ENCODE results near the gene SAV1. TPM values are rescaled to one million over a fixed set of nuclear protein-coding genes. Genes with fewer than 3 reads are reported as not detected.
"Not testable (repeated sequence)": the region's sequence is repeated elsewhere in the genome, so short reads cannot be mapped to it uniquely, and the experiment has no call there.

The SAV1 gene
- total and polyA plus RNA-seq, 2 donors (not counting 1 experiment from before 2014, with no cell fraction given) = 22.4 to 36.1 TPM

- Histone ChIP-seq H3K9me3 (ENCODE audit: control extremely low read depth in 1 of 3, control insufficient read depth in 2 of 3, insufficient read depth in 1 of 3, low read length in 2 of 3) (no peaks in the 10 kb centered on the region), H3K27ac (ENCODE audit: low read length in 2 of 2) (peak overlapping the region; percentile 83 to 91), H3K4me2 (replicated peaks; ENCODE audit: low read depth, low read length, poor library complexity, severe bottlenecking) (peak overlapping the region; percentile 88), H3K4me1 (ENCODE audit: control insufficient read depth in 2 of 2, insufficient read depth in 2 of 2, low read length in 2 of 2) (peaks cover 22 to 42% of the 10 kb centered on the region in 2 donors), H3K27me3 (replicated peaks in 1 of 4; ENCODE audit: control extremely low read depth in 1 of 4, control insufficient read depth in 3 of 4, insufficient read depth in 4 of 4, low read length in 3 of 4) (no peaks in the 10 kb centered on the region), H3K36me3 (replicated peaks in 1 of 2; ENCODE audit: control extremely low read depth in 1 of 2, control insufficient read depth in 1 of 2, extremely low read depth in 1 of 2, insufficient read depth in 2 of 2, low read length in 1 of 2) (peaks cover 1 to 11% of the 10 kb centered on the region in 2 experiments), H3K79me2 (ENCODE audit: control insufficient read depth, insufficient read depth, low read length) (peaks cover 53% of the 10 kb centered on the region), H2AFZ (ENCODE audit: insufficient read depth, low read depth, low read length, poor library complexity, severe bottlenecking) (peak overlapping the region; percentile 73), H3K9ac (ENCODE audit: low read length) (peak overlapping the region; percentile 97), H4K20me1 (ENCODE audit: control insufficient read depth, insufficient read depth, low read length, poor library complexity, severe bottlenecking) (no peaks in the 10 kb centered on the region), H3K4me3 (ENCODE audit: control extremely low read depth in 1 of 5, extremely low read depth in 1 of 5, insufficient read depth in 1 of 5, low read depth in 2 of 5, low read length in 4 of 5) (peak overlapping the region; percentile 46 to 93 (median 70))
- ChIA-PET POLR2A (interaction anchor here (0.8 to 1.2 kb wide), 2 partner anchors 14 to 193 kb away, joined by 3 to 8 read pairs; no protein-coding TSS in a partner anchor), CTCF (interaction anchor here (0.9 to 1.4 kb wide), 5 partner anchors 10 to 123 kb away, joined by 3 to 6 read pairs (median 4); no protein-coding TSS in a partner anchor)
- WGBS (ENCODE audit: insufficient coverage) = 0% methylated on average over 6 of the region's 20 CpGs
- Mint-ChIP-seq H3K27ac (no peak overlapping the region), H3K4me3 (no peak overlapping the region), H3K4me1 (peaks cover 28% of the 10 kb centered on the region), H3K9me3 (ENCODE audit: insufficient read depth) (no peaks in the 10 kb centered on the region), H3K27me3 (no peaks in the 10 kb centered on the region)
- intact Hi-C loops (cut with micrococcal nuclease) = loop anchor here (2.0 to 5.0 kb wide), 4 partner anchors 14 to 355 kb away; partner anchors contain the start of genes DMAC2L, L2HGDH and NIN
- DNase-seq = peak; percentile 66
- TF ChIP-seq EZH2 (IDR thresholded peaks at IDR 0.05; ENCODE audit: borderline replicate concordance, insufficient read depth, low read depth, low read length, poor library complexity, severe bottlenecking) (no peak), CTCF (IDR thresholded peaks at IDR 0.05) (no peak)
- peak; percentile 16 for ATAC-seq (ENCODE audit: low read depth)
These were observed 1.1 kb downstream of the SAV1 start for GRCh38 chr14:50666772-50667683.

DNA sequence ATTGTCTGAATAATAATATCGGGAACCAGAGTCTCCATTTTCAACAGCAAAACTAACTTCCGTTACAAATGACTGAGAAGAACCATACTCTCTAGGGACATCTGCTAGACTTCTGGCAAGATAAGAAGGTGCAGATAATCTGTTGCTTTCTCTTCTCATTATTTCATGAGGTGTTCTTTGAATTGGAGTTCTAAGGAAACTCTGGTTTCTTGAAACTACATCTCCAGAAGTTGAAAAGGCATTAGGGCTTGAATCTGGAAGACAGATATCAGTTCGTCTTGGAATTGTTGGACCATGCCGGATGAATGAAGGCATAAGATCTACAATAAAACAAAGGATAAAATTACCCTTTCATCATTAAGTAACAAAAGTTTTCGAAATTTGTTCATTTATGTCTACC lies 2.8 kb downstream of the SAV1 start:
- WGBS (ENCODE audit: insufficient coverage) = no CpG with 5 or more reads among the region's 5 CpGs
- H2AFZ ChIP-seq (ENCODE audit: insufficient read depth, low read depth, low read length, poor library complexity, severe bottlenecking); H3K27me3 ChIP-seq (replicated peaks in 1 of 4; ENCODE audit: control extremely low read depth in 1 of 4, control insufficient read depth in 3 of 4, insufficient read depth in 4 of 4, low read length in 3 of 4); H3K9me3 ChIP-seq (ENCODE audit: control extremely low read depth in 1 of 3, control insufficient read depth in 2 of 3, insufficient read depth in 1 of 3, low read length in 2 of 3); DNase-seq; H3K27me3 Mint-ChIP-seq; H3K9me3 Mint-ChIP-seq (ENCODE audit: insufficient read depth); CTCF ChIA-PET; H4K20me1 ChIP-seq (ENCODE audit: control insufficient read depth, insufficient read depth, low read length, poor library complexity, severe bottlenecking): not testable (repeated sequence)
- peak overlapping the region; percentile 71 for H3K27ac Mint-ChIP-seq
- peak overlapping the region; percentile 80 for H3K4me3 Mint-ChIP-seq
- Histone ChIP-seq H3K4me2 (replicated peaks; ENCODE audit: low read depth, low read length, poor library complexity, severe bottlenecking) (peak overlapping the region; percentile 88), H3K79me2 (ENCODE audit: control insufficient read depth, insufficient read depth, low read length) (peaks cover 71% of the 10 kb centered on the region), H3K9ac (ENCODE audit: low read length) (peak overlapping the region; percentile 39), H3K36me3 (replicated peaks in 1 of 2; ENCODE audit: control extremely low read depth in 1 of 2, control insufficient read depth in 1 of 2, extremely low read depth in 1 of 2, insufficient read depth in 2 of 2, low read length in 1 of 2) (peaks cover 13 to 27% of the 10 kb centered on the region in 2 experiments), H3K4me3 (ENCODE audit: control extremely low read depth in 1 of 5, extremely low read depth in 1 of 5, insufficient read depth in 1 of 5, low read depth in 2 of 5, low read length in 4 of 5) (peak overlapping the region in 2 of 5 experiments; percentile 3 to 93), H3K27ac (ENCODE audit: low read length in 2 of 2) (peak overlapping the region; percentile 17 to 91), H3K4me1 (ENCODE audit: control insufficient read depth in 2 of 2, insufficient read depth in 2 of 2, low read length in 2 of 2) (peaks cover 22 to 46% of the 10 kb centered on the region in 2 donors)
- H3K4me1 Mint-ChIP-seq = peaks cover 40% of the 10 kb centered on the region
- POLR2A ChIA-PET = interaction anchor here (0.6 kb wide), 1 partner anchor 125 kb away, joined by 3 read pairs; no protein-coding TSS in a partner anchor
- intact Hi-C loops (cut with micrococcal nuclease) = loop anchor here (5.0 kb wide), 3 partner anchors 47 to 353 kb away; partner anchors contain the start of genes DMAC2L, L2HGDH and NIN
- peak; percentile 25 for ATAC-seq (ENCODE audit: low read depth)

DNA sequence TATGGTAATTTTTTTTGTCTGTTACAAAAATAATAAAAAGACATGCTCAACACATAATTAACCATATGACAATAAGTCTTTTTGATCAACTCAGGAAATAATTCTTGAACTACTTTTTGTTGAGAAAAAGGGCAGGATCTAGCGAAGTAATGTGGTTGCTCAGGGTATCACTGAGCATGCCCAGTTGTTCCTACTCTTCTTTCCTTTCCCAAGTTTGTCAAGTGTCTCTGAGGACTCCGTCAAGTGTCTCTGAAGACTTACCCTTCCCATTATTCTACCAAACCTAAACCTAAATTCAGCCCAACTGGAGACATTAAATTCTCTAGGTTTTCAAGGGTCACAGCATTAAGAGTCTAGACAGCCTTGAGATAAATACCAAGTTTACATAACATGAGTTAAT lies 3.5 kb downstream of the SAV1 start:
- peaks cover 46% of the 10 kb centered on the region for H3K4me1 Mint-ChIP-seq
- H4K20me1 ChIP-seq (ENCODE audit: control insufficient read depth, insufficient read depth, low read length, poor library complexity, severe bottlenecking); H2AFZ ChIP-seq (ENCODE audit: insufficient read depth, low read depth, low read length, poor library complexity, severe bottlenecking); H3K9me3 ChIP-seq (ENCODE audit: control extremely low read depth in 1 of 3, control insufficient read depth in 2 of 3, insufficient read depth in 1 of 3, low read length in 2 of 3); intact Hi-C loops (cut with micrococcal nuclease); H3K9ac ChIP-seq (ENCODE audit: low read length); POLR2A ChIA-PET; CTCF ChIA-PET; H3K27ac Mint-ChIP-seq; H3K27me3 Mint-ChIP-seq; ATAC-seq (ENCODE audit: low read depth); H3K27me3 ChIP-seq (replicated peaks in 1 of 4; ENCODE audit: control extremely low read depth in 1 of 4, control insufficient read depth in 3 of 4, insufficient read depth in 4 of 4, low read length in 3 of 4); H3K4me2 ChIP-seq (replicated peaks; ENCODE audit: low read depth, low read length, poor library complexity, severe bottlenecking); DNase-seq; H3K9me3 Mint-ChIP-seq (ENCODE audit: insufficient read depth): not testable (repeated sequence)
- peaks cover 15 to 32% of the 10 kb centered on the region in 2 experiments for H3K36me3 ChIP-seq (replicated peaks in 1 of 2; ENCODE audit: control extremely low read depth in 1 of 2, control insufficient read depth in 1 of 2, extremely low read depth in 1 of 2, insufficient read depth in 2 of 2, low read length in 1 of 2)
- H3K27ac ChIP-seq (ENCODE audit: low read length in 2 of 2) = peak overlapping the region in 1 of 2 donors; percentile 25
- no CpG with 5 or more reads among the region's 2 CpGs for WGBS (ENCODE audit: insufficient coverage)
- peaks cover 22 to 49% of the 10 kb centered on the region in 2 donors for H3K4me1 ChIP-seq (ENCODE audit: control insufficient read depth in 2 of 2, insufficient read depth in 2 of 2, low read length in 2 of 2)
- H3K79me2 ChIP-seq (ENCODE audit: control insufficient read depth, insufficient read depth, low read length) = peaks cover 78% of the 10 kb centered on the region
- peak overlapping the region in 1 of 5 experiments; percentile 9 for H3K4me3 ChIP-seq (ENCODE audit: control extremely low read depth in 1 of 5, extremely low read depth in 1 of 5, insufficient read depth in 1 of 5, low read depth in 2 of 5, low read length in 4 of 5)
- peak overlapping the region; percentile 20 for H3K4me3 Mint-ChIP-seq
